Astrocyte of the cerebellum (primary cell): Measurements from ENCODE around the gene FZR1.

ENCODE experiments used
- DNase-seq: peaks from one replicate; pipeline ENCODE4 v3.0.0-alpha.2; 2011; ENCODE audit warnings: low read depth
- H3K4me3 ChIP-seq: 2 replicates; pipeline ENCODE4 v1.5.1; 2011; ENCODE audit warnings: mild to moderate bottlenecking, low read depth, low read length, moderate library complexity
- CTCF ChIP-seq: IDR thresholded peaks from 2 replicates; pipeline ENCODE4 v1.5.1; 2012; ENCODE audit warnings: low read length, low read depth, moderate library complexity, mild to moderate bottlenecking; ENCODE audit errors: missing control alignments
- in situ Hi-C: cut with HindIII; loops from 2 replicates; pipeline ENCODE4 v1.10.0; 2017; ENCODE audit warnings: low sequenced_read_pairs

Gene FZR1

GRCh38 chr19:3509566-3509989, 3.5 kb downstream of the FZR1 start:
- no peak for TF ChIP-seq CTCF
- DNase-seq: no peak
- H3K4me3 ChIP-seq: no peak overlapping the region
- in situ Hi-C loops: no loop called here

- no peak for TF ChIP-seq CTCF
- H3K4me3 ChIP-seq: no peak overlapping the region
- DNase-seq: no peak
- in situ Hi-C loops: no loop called here
Observed at GRCh38 chr19:3510727-3511126, 4.6 kb downstream of the FZR1 start.

- no peak overlapping the region for H3K4me3 ChIP-seq
- no peak for DNase-seq
- TF ChIP-seq CTCF: no peak
- in situ Hi-C loops: no loop called here
Observed at GRCh38 chr19:3511506-3512251, 5.6 kb downstream of the FZR1 start.

- TF ChIP-seq CTCF: no peak
- in situ Hi-C loops: no loop called here
- no peak overlapping the region for H3K4me3 ChIP-seq
- no peak for DNase-seq
Observed at GRCh38 chr19:3512562-3513228, 6.6 kb downstream of the FZR1 start.

- no peak overlapping the region for H3K4me3 ChIP-seq
- in situ Hi-C loops: no loop called here
- no peak for TF ChIP-seq CTCF
- no peak for DNase-seq
Observed at GRCh38 chr19:3513229-3514140, 7.4 kb downstream of the FZR1 start.

- DNase-seq: no peak
- in situ Hi-C loops: no loop called here
- TF ChIP-seq CTCF: no peak
- H3K4me3 ChIP-seq: no peak overlapping the region
Observed at GRCh38 chr19:3514930-3515329, 8.8 kb downstream of the FZR1 start.
